ENCODE measurements around the gene NCDN. TPM values are rescaled to one million over a fixed set of nuclear protein-coding genes. Genes with fewer than 3 reads are reported as not detected.

The NCDN gene
- polyA plus RNA-seq, 1 donor (not counting 4 experiments of a cell fraction or from before 2014, with no cell fraction given) = 10.5 TPM

DNA sequence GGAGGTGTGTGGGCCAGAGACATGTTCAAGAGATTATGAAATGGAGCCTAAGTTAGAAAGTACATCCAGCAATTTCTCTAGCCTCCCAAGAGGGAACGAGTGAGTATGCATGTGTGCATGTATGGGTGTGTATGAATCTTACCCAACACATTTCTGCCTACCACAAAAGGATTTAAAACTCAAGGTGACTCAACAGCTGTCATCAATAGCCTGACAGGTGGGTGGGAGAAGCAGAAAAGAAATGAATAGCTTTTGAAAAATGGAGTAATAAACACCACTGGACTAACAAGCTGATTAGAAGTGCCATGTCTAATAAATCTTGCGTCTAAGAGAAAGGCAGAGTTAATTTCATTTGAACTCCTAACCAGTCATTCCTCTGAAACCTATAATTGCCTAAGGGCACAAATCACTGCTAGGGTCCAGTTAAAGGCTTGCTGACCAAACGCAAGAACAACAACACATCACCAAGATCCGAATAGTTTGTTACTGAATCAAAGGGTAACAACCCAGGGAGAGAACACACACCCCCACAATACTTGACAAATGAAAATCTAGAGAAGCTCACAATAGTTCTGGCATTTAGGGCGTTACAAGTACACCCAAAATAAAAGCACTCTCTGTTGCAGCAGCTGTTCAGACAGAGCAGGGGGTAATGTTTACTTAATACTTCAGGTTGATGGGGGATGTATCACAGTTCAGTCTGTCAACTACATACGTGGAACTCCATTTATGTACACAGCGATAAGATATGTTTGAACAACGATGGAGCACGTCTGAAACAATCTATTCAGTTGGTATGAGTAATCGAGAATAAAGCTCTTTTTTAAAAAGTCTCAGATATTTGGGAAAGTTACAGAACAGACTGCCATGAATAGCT lies 1.8 kb upstream of the NCDN start:
- Histone ChIP-seq H3K9ac (ENCODE audit: control insufficient read depth, extremely low read depth, insufficient read depth, low read length) (peak overlapping the region; percentile 88), H3K79me2 (ENCODE audit: control insufficient read depth, insufficient read depth, low read length) (peaks cover 6% of the 10 kb centered on the region), H3K9me1 (ENCODE audit: control insufficient read depth, extremely low read depth, insufficient read depth, low read length) (peaks cover 2% of the 10 kb centered on the region), H2AFZ (ENCODE audit: control insufficient read depth, low read length) (no peak overlapping the region), H3K27ac (ENCODE audit: control insufficient read depth, insufficient read depth, low read length) (peak overlapping the region; percentile 85), H3K9me3 (ENCODE audit: control insufficient read depth, low read depth, low read length) (no peaks in the 10 kb centered on the region), H4K20me1 (ENCODE audit: control insufficient read depth, extremely low read depth, insufficient read depth, low read length) (peaks cover 8% of the 10 kb centered on the region), H3K4me1 (ENCODE audit: control insufficient read depth, extremely low read depth, insufficient read depth, low read length) (peaks cover 46% of the 10 kb centered on the region), H3K36me3 (ENCODE audit: control insufficient read depth in 2 of 2, extremely low read depth in 1 of 2, insufficient read depth in 2 of 2, low read length in 2 of 2) (peaks cover 11 to 20% of the 10 kb centered on the region in 2 experiments), H3K27me3 (ENCODE audit: control insufficient read depth, extremely low read depth, insufficient read depth, low read length) (no peaks in the 10 kb centered on the region), H3K4me2 (ENCODE audit: control insufficient read depth, extremely low read depth, insufficient read depth, low read depth, low read length) (peak overlapping the region; percentile 96), H3K4me3 (ENCODE audit: control insufficient read depth in 2 of 3, extremely low read depth in 1 of 3, insufficient read depth in 2 of 3, low read depth in 1 of 3, low read length in 3 of 3) (peak overlapping the region; percentile 81 to 90 (median 87))
- FAIRE-seq (peak; percentile 84), DNase-seq (ENCODE audit: low read depth, low spot score) (peak; percentile 68)
- dilution Hi-C loops (cut with MboI; ENCODE audit: extremely low pct_ligation_motif_present, low sequenced_read_pairs) = no loop called here
- TF ChIP-seq CTCF (optimal IDR thresholded peaks at IDR 0.05 in 1 of 3, IDR thresholded peaks at IDR 0.05 in 1 of 3, conservative IDR thresholded peaks at IDR 0.05 in 1 of 3; ENCODE audit: extremely low read depth in 1 of 3, insufficient read depth in 2 of 3, low read length in 3 of 3) (no peak), EZH2 (IDR thresholded peaks at IDR 0.05; ENCODE audit: low read length) (no peak)

- Histone ChIP-seq H3K27ac (ENCODE audit: control insufficient read depth, insufficient read depth, low read length) (peak overlapping the region; percentile 85), H3K9me3 (ENCODE audit: control insufficient read depth, low read depth, low read length) (no peaks in the 10 kb centered on the region), H3K9ac (ENCODE audit: control insufficient read depth, extremely low read depth, insufficient read depth, low read length) (peak overlapping the region; percentile 88), H3K27me3 (ENCODE audit: control insufficient read depth, extremely low read depth, insufficient read depth, low read length) (no peaks in the 10 kb centered on the region), H3K79me2 (ENCODE audit: control insufficient read depth, insufficient read depth, low read length) (peaks cover 6% of the 10 kb centered on the region), H3K4me2 (ENCODE audit: control insufficient read depth, extremely low read depth, insufficient read depth, low read depth, low read length) (peak overlapping the region; percentile 96), H2AFZ (ENCODE audit: control insufficient read depth, low read length) (peak overlapping the region; percentile 96), H3K4me1 (ENCODE audit: control insufficient read depth, extremely low read depth, insufficient read depth, low read length) (peaks cover 54% of the 10 kb centered on the region), H3K4me3 (ENCODE audit: control insufficient read depth in 2 of 3, extremely low read depth in 1 of 3, insufficient read depth in 2 of 3, low read depth in 1 of 3, low read length in 3 of 3) (peak overlapping the region; percentile 81 to 90 (median 87)), H3K36me3 (ENCODE audit: control insufficient read depth in 2 of 2, extremely low read depth in 1 of 2, insufficient read depth in 2 of 2, low read length in 2 of 2) (peaks cover 15 to 18% of the 10 kb centered on the region in 2 experiments), H3K9me1 (ENCODE audit: control insufficient read depth, extremely low read depth, insufficient read depth, low read length) (peaks cover 2% of the 10 kb centered on the region), H4K20me1 (ENCODE audit: control insufficient read depth, extremely low read depth, insufficient read depth, low read length) (peaks cover 11% of the 10 kb centered on the region)
- FAIRE-seq (peak; percentile 20), DNase-seq (ENCODE audit: low read depth, low spot score) (no peak)
- no peak for TF ChIP-seq EZH2 (IDR thresholded peaks at IDR 0.05; ENCODE audit: low read length)
- TF ChIP-seq CTCF (optimal IDR thresholded peaks at IDR 0.05 in 1 of 3, IDR thresholded peaks at IDR 0.05 in 1 of 3, conservative IDR thresholded peaks at IDR 0.05 in 1 of 3; ENCODE audit: extremely low read depth in 1 of 3, insufficient read depth in 2 of 3, low read length in 3 of 3) = no peak
- dilution Hi-C loops (cut with MboI; ENCODE audit: extremely low pct_ligation_motif_present, low sequenced_read_pairs) = no loop called here
These were observed 998 bp upstream of the NCDN start for GRCh38 chr1:35556484-35557117.

Data from keratinocyte (primary cell).